Bronchial epithelial cell (primary cell): ENCODE data around the gene ARMH2. TPM values are rescaled to one million over a fixed set of nuclear protein-coding genes. Genes with fewer than 3 reads are reported as not detected.

Experiments
- DNase-seq: peaks from one replicate; pipeline ENCODE4 v3.0.0-alpha.2; 2010; ENCODE audit warnings: low read depth
- FAIRE-seq: peaks from 2 replicates; lab custom pipeline; 2011; peaks lifted over from hg19 to GRCh38; lab: Jason Lieb, UNC
- H3K27me3 ChIP-seq: 2 replicates; pipeline ENCODE4 v1.5.1; 2011; ENCODE audit warnings: low read length; ENCODE audit not compliant: control insufficient read depth, insufficient read depth
- H3K36me3 ChIP-seq: 2 replicates; pipeline ENCODE4 v1.5.1; 2011; ENCODE audit warnings: low read length; ENCODE audit not compliant: control insufficient read depth, insufficient read depth
- H3K4me3 ChIP-seq: 2 replicates; pipeline ENCODE4 v1.5.1; 2011; ENCODE audit warnings: mild to moderate bottlenecking, low read depth, low read length, control low read depth
- CTCF ChIP-seq: IDR thresholded peaks from 2 replicates; pipeline ENCODE4 v1.5.1; 2011; ENCODE audit warnings: mild to moderate bottlenecking, moderate library complexity, low read length, control low read depth, inconsistent platforms; ENCODE audit not compliant: insufficient read depth, severe bottlenecking
- total RNA-seq: library from RNA; depleted of rRNA; stranded (reverse); fragments of >200 nt; gene quantifications from 2 replicates; pipeline ENCODE4 v1.2.1, GENCODE V29; 2014

Gene ARMH2
- total RNA-seq, result not detected in 2 replicates

- TF ChIP-seq CTCF, result no peak
- no peak within 1 kb of the TSS for H3K4me3 ChIP-seq
- no peaks in the 10 kb centered on the region for H3K27me3 ChIP-seq
- DNase-seq, result no peak
- FAIRE-seq, result no peak
- H3K36me3 ChIP-seq, result no peaks in the 10 kb centered on the region
Observed at GRCh38 chr6:24798740-24799540, at the start of gene ARMH2. Gene ARMH2 (minus strand): TSS chr6:24798917. CDS start chr6:24798857, 60 bp downstream.

- DNase-seq, result no peak
- no peak for TF ChIP-seq CTCF
- H3K27me3 ChIP-seq, result no peaks in the 10 kb centered on the region
- H3K36me3 ChIP-seq, result no peaks in the 10 kb centered on the region
- no peak overlapping the region for H3K4me3 ChIP-seq
- no peak for FAIRE-seq
Observed at GRCh38 chr6:24848461-24848860, 49.7 kb upstream of the ARMH2 start.

- Histone ChIP-seq H3K4me3 (no peak overlapping the region), H3K27me3 (no peaks in the 10 kb centered on the region), H3K36me3 (no peaks in the 10 kb centered on the region)
- TF ChIP-seq CTCF, result no peak
- DNase-seq (peak; percentile 47), FAIRE-seq (no peak)
Observed at GRCh38 chr6:24847402-24847801, 48.7 kb upstream of the ARMH2 start.

- Histone ChIP-seq H3K36me3 (no peaks in the 10 kb centered on the region), H3K27me3 (peaks cover 2% of the 10 kb centered on the region), H3K4me3 (no peak overlapping the region)
- FAIRE-seq (peak; percentile 66), DNase-seq (no peak)
- TF ChIP-seq CTCF, result no peak
Observed at GRCh38 chr6:24845578-24845977, 46.9 kb upstream of the ARMH2 start.

- DNase-seq (no peak), FAIRE-seq (no peak)
- Histone ChIP-seq H3K36me3 (no peaks in the 10 kb centered on the region), H3K27me3 (peaks cover 2% of the 10 kb centered on the region), H3K4me3 (no peak overlapping the region)
- TF ChIP-seq CTCF, result no peak
Observed at GRCh38 chr6:24844903-24845302, 46.2 kb upstream of the ARMH2 start.
